Heart right ventricle (tissue), 16 donors: ENCODE measurements around the gene CA5B. TPM values are rescaled to one million over a fixed set of nuclear protein-coding genes. Genes with fewer than 3 reads are reported as not detected.
A peak's percentile ranks its signal among the peaks of the same experiment; 100 is the strongest.
"Not testable (repeated sequence)": the region's sequence is repeated elsewhere in the genome, so short reads cannot be mapped to it uniquely, and the experiment has no call there.

Experiments used
- ATAC-seq, 8 donors: fragments of 200-7000 bp; cut with Tn5 transposase; one replicate each; pipeline ENCODE4 v1.9.1; 2020; ENCODE audit warnings: mild to moderate bottlenecking in 8 of 8, moderate library complexity in 8 of 8, moderate number of reproducible peaks in 1 of 8
- DNase-seq, 2 donors: peaks; one replicate each; pipeline ENCODE4 v3.0.0-alpha.2; 2020
- H3K27ac ChIP-seq, 10 donors: fragments of 200-600 bp; sonication (generic) in 2 of 10; one replicate each; pipeline versions ENCODE4 v1.5.0 to v1.8.0; 2020 to 2022; ENCODE audit warnings: mild to moderate bottlenecking in 3 of 10
- H3K27me3 ChIP-seq, 7 donors: fragments of 200-600 bp; one replicate each; pipeline ENCODE4 v1.8.0; 2021 to 2022; ENCODE audit warnings: mild to moderate bottlenecking in 2 of 7
- H3K36me3 ChIP-seq, 9 donors: fragments of 200-600 bp; sonication (generic) in 1 of 9; one replicate each; pipeline versions ENCODE4 v1.5.0 to v1.8.0; 2020 to 2022; ENCODE audit warnings: mild to moderate bottlenecking in 2 of 9
- H3K4me1 ChIP-seq, 9 donors: fragments of 200-600 bp; sonication (generic) in 1 of 9; one replicate each; pipeline versions ENCODE4 v1.5.0 to v1.8.0; 2020 to 2022; ENCODE audit warnings: mild to moderate bottlenecking in 4 of 9
- H3K4me3 ChIP-seq, 10 donors: fragments of 200-600 bp; sonication (generic) in 2 of 10; one replicate each; pipeline versions ENCODE4 v1.5.0 to v1.8.0; 2020 to 2022; ENCODE audit warnings: mild to moderate bottlenecking in 7 of 10, moderate library complexity in 2 of 10
- H3K9me3 ChIP-seq, 11 donors: fragments of 200-600 bp in 10 of 11; sonication (generic) in 2 of 11; one replicate each; pipeline versions ENCODE4 v1.5.0 to v1.8.0; 2013 to 2022; ENCODE audit warnings: mild to moderate bottlenecking in 2 of 11, control low read depth in 1 of 11, moderate library complexity in 1 of 11
- WGBS, 2 donors: extraction: QIAGEN DNeasy Blood & Tissue Kit; methylation state at CpG; one replicate each; pipeline ENCODE4 v1.1.7; 2013; ENCODE audit warnings: inconsistent platforms in 1 of 2; 5-methylcytosine and 5-hydroxymethylcytosine counted together
- intact Hi-C, 10 donors: fragments of 100-400 bp; cut with DNase I; formaldehyde crosslinking; loops; one replicate each; pipeline versions ENCODE4 v1.11.1 to v1.14.2; 2022
- polyA plus RNA-seq, 2 donors: library from polyadenylated mRNA; stranded (reverse); fragments of 200-250 nt; gene quantifications; one replicate each; pipeline ENCODE4 v1.2.3, GENCODE V29; 2013
- total RNA-seq, 10 donors: library from RNA; stranded (reverse); fragmentation: NEBNext Ultra II Directional in 3 of 10; extraction: Animal tissue kit (Norgen Biotek cat#: 25700) in 3 of 10; gene quantifications; one replicate each; pipeline versions ENCODE4 v1.2.1 to v1.2.4, GENCODE V29; 2021 to 2023
- TF ChIP-seq, protein P1 (sequence below), 9 donors: fragments of 200-600 bp; sonication (generic) in 2 of 9; IDR thresholded peaks; one replicate each; pipeline versions ENCODE4 v1.5.0 to v1.8.0; 2021 to 2022; ENCODE audit warnings: antibody characterized with exemption in 9 of 9, mild to moderate bottlenecking in 5 of 9, moderate library complexity in 1 of 9
- donor health status: Arrhythmogenic right ventricular cardiomyopathy.
- donor health status: ischemic (EF 13 %, LVEDD 7.1; RV severe dilation, severe dysfunction).
- donor health status: healthy with polysubstance abuse.
- donor health status: DM: no; HTN: yes; CAD: no.
- donor health status: DM: no; HTN: no; CAD: no.
- donor health status: ischemic (EF 25% LVEDD 6.9; RV normal size, moderate dysfunction).
- donor health status: ischemic (EF 25% LVEDD 5.7; RV mildly dilated, moderate dysfunction).
- donor health status: healthy.
- donor health status: DM: yes; HTN: yes; CAD: no.
- donor health status: Ischemic cardiomyopathy.
- donor health status: ischemic (EF 35%, LVEDD 5.7; RV mildly dilated, moderate dysfunction).
- donor health status: nonischemic (EF 11% LVEDD 7.7; RV severe dilation, severe dysfunction).
- donor health status: DM: yes; HTN: yes; CAD: no.
- donor health status: PGD.
- donor health status: ischemic (EF 29% LVEDD 5.4; RV normal size, mild dysfunction).
- donor health status: nonischemic (EF 23%, LVEDD 6.1; RV moderate dilation, normal function).

CA5B gene
- total and polyA plus RNA-seq, 12 donors: 0.77 to 4.9 (median 3.2) TPM

GRCh38 chrX:15737190-15737958 is 696 bp upstream of the CA5B start:
- ATAC-seq (no peak), DNase-seq (no peak)
- TF ChIP-seq, protein P1, sequence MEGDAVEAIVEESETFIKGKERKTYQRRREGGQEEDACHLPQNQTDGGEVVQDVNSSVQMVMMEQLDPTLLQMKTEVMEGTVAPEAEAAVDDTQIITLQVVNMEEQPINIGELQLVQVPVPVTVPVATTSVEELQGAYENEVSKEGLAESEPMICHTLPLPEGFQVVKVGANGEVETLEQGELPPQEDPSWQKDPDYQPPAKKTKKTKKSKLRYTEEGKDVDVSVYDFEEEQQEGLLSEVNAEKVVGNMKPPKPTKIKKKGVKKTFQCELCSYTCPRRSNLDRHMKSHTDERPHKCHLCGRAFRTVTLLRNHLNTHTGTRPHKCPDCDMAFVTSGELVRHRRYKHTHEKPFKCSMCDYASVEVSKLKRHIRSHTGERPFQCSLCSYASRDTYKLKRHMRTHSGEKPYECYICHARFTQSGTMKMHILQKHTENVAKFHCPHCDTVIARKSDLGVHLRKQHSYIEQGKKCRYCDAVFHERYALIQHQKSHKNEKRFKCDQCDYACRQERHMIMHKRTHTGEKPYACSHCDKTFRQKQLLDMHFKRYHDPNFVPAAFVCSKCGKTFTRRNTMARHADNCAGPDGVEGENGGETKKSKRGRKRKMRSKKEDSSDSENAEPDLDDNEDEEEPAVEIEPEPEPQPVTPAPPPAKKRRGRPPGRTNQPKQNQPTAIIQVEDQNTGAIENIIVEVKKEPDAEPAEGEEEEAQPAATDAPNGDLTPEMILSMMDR (IDR thresholded peaks at IDR 0.05): no peak
- Histone ChIP-seq H3K9me3 (no peaks in the 10 kb centered on the region), H3K36me3 (no peaks in the 10 kb centered on the region), H3K4me3 (peak overlapping the region; percentile 18 to 67 (median 60)), H3K4me1 (peaks cover 0 to 18% (median 3%) of the 10 kb centered on the region in 9 donors), H3K27ac (peak overlapping the region in 1 of 10 donors; percentile 22), H3K27me3 (peaks cover 0 to 17% (median 0%) of the 10 kb centered on the region in 7 donors)
- WGBS, 2 donors: 14 to 27% methylated on average over 13 to 14 of the region's 14 CpGs
- intact Hi-C loops: loop anchor here in 2 of 10 donors (5.0 to 10.0 kb wide), 2 partner anchors 50 to 53 kb away; no protein-coding TSS in a partner anchor

- TF ChIP-seq, protein P1 (IDR thresholded peaks at IDR 0.05): no peak
- no peaks in the 10 kb centered on the region for H3K36me3 ChIP-seq
- no peak for ATAC-seq
- H3K27me3 ChIP-seq: peaks cover 0 to 17% (median 0%) of the 10 kb centered on the region in 7 donors
- intact Hi-C loops: loop anchor here in 2 of 10 donors (5.0 to 10.0 kb wide), 2 partner anchors 53 to 55 kb away; no protein-coding TSS in a partner anchor
- peaks cover 0 to 21% (median 3%) of the 10 kb centered on the region in 9 donors for H3K4me1 ChIP-seq
- WGBS, 2 donors: 92 to 94% methylated on average over 3 of the region's 3 CpGs
- no peak overlapping the region for H3K4me3 ChIP-seq
- H3K27ac ChIP-seq: no peak overlapping the region
- DNase-seq: no peak
- no peaks in the 10 kb centered on the region for H3K9me3 ChIP-seq
These were observed 1.8 kb downstream of the CA5B start for GRCh38 chrX:15739886-15740285.

DNA sequence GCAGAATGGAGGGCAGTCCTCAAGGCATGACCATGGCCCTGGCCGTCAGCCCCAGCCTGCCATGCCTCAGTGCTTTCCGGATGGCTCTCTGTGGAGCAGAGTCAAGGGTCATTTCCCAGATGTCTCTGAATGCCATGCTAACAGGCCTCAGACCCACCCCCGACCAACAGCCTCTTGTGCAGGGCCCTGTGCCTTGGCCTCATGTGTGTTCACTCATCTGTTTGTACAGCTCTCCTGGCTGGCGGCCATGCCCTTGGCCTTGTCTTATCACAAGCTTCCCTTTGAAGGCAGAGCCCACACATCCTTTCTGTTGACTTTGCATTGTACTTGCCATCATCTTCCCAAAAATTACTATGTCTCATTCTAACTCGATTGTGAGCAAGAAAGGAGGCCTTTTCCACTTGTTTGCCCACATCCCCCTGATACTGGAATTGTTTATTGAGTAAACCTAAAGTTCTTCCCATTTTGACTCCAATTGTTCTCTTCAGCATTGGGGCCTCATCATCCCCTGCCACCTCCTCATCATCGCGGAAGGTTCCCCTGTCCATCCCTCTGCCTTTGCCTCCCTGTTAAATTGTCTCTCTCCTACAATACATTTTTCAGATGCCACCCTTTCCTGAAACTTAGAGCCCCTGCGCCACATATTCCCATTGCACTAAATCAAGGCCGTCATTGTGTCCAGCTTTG is 6.3 kb downstream of the CA5B start:
- intact Hi-C loops: no loop called here
- H3K9me3 ChIP-seq: no peaks in the 10 kb centered on the region
- H3K36me3 ChIP-seq: no peaks in the 10 kb centered on the region
- ATAC-seq (peak in 4 of 8 donors; percentile 11 to 71 (median 41)), DNase-seq (peak; percentile 16 to 27)
- H3K4me1 ChIP-seq: peaks cover 0 to 10% (median 0%) of the 10 kb centered on the region in 9 donors
- 80 to 82% methylated on average over 8 to 9 of the region's 9 CpGs for WGBS, 2 donors
- TF ChIP-seq, protein P1 (IDR thresholded peaks at IDR 0.05): no peak
- no peak overlapping the region for H3K4me3 ChIP-seq
- peaks cover 0 to 6% (median 0%) of the 10 kb centered on the region in 7 donors for H3K27me3 ChIP-seq
- peak overlapping the region in 1 of 10 donors; percentile 15 for H3K27ac ChIP-seq

- H3K36me3 ChIP-seq: no peaks in the 10 kb centered on the region
- intact Hi-C loops: no loop called here
- no peak for ATAC-seq
- H3K9me3 ChIP-seq: no peaks in the 10 kb centered on the region
- no peak for DNase-seq
- H3K27ac ChIP-seq: no peak overlapping the region
- TF ChIP-seq, protein P1 (IDR thresholded peaks at IDR 0.05): no peak
- peaks cover 0 to 17% (median 7%) of the 10 kb centered on the region in 9 donors for H3K4me1 ChIP-seq
- no peak overlapping the region for H3K4me3 ChIP-seq
- WGBS, 2 donors: 91 to 99% methylated on average over 4 of the region's 4 CpGs
- no peaks in the 10 kb centered on the region for H3K27me3 ChIP-seq
These were observed 7.1 kb downstream of the CA5B start for GRCh38 chrX:15745179-15745578.

GRCh38 chrX:15746651-15747050 is 8.6 kb downstream of the CA5B start:
- intact Hi-C loops: not testable (repeated sequence)

More at GRCh38 chrX:15746651-15747050, 8.6 kb downstream of the CA5B start:
- 93 to 99% methylated on average over 6 of the region's 6 CpGs for WGBS, 2 donors
- H3K27ac ChIP-seq, DNase-seq, H3K4me3 ChIP-seq, H3K27me3 ChIP-seq, H3K36me3 ChIP-seq, H3K9me3 ChIP-seq, ATAC-seq: not testable (repeated sequence)
- peaks cover 0 to 32% (median 22%) of the 10 kb centered on the region in 9 donors for H3K4me1 ChIP-seq
